ENCODE measurements around the gene CHCHD6.

DNA sequence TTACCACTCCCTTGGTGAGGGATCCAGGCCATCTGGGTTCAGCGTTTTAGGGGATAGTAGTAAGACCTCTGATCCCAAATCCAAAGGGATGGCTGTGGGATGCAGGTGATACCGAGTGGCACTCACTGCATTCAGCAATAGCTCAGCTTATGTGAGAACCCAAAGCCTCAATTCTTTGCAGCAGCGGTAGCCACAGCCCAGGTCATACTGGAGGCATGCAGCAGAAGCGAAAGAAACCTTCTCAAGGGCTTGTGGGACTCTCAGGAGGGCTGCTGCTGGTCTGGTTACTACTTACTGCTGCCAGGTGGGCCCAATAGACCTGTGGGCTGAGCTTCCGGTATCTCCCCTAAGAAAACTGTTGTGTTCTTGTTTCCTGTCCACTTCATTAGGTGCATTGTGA lies 38.0 kb downstream of the CHCHD6 start:
- no peak for TF ChIP-seq POLR2A (IDR thresholded peaks at IDR 0.05)
- TF ChIP-seq, protein P1, sequence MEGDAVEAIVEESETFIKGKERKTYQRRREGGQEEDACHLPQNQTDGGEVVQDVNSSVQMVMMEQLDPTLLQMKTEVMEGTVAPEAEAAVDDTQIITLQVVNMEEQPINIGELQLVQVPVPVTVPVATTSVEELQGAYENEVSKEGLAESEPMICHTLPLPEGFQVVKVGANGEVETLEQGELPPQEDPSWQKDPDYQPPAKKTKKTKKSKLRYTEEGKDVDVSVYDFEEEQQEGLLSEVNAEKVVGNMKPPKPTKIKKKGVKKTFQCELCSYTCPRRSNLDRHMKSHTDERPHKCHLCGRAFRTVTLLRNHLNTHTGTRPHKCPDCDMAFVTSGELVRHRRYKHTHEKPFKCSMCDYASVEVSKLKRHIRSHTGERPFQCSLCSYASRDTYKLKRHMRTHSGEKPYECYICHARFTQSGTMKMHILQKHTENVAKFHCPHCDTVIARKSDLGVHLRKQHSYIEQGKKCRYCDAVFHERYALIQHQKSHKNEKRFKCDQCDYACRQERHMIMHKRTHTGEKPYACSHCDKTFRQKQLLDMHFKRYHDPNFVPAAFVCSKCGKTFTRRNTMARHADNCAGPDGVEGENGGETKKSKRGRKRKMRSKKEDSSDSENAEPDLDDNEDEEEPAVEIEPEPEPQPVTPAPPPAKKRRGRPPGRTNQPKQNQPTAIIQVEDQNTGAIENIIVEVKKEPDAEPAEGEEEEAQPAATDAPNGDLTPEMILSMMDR (IDR thresholded peaks at IDR 0.05): no peak

Data from adrenal gland (tissue), 5 donors.